Ovary (tissue), 3 donors: ENCODE data around the gene SH3RF3.

Source experiments
- EP300 ChIP-seq: sonication (generic); formaldehyde crosslinking; IDR thresholded peaks from one replicate; pipeline ENCODE4 v1.6.1; 2017; ENCODE audit warnings: antibody characterized with exemption
- TF ChIP-seq, protein P1 (sequence below), 3 donors: fragments of 450-650 bp in 2 of 3; fragments of 200-600 bp in 1 of 3; IDR thresholded peaks; one replicate each; pipeline versions ENCODE4 v1.5.1 to v1.8.0; 2016 to 2022; ENCODE audit warnings: antibody characterized with exemption in 3 of 3, mild to moderate bottlenecking in 1 of 3
- donor health status: DM: no; HTN: no; CAD: no.

DNA sequence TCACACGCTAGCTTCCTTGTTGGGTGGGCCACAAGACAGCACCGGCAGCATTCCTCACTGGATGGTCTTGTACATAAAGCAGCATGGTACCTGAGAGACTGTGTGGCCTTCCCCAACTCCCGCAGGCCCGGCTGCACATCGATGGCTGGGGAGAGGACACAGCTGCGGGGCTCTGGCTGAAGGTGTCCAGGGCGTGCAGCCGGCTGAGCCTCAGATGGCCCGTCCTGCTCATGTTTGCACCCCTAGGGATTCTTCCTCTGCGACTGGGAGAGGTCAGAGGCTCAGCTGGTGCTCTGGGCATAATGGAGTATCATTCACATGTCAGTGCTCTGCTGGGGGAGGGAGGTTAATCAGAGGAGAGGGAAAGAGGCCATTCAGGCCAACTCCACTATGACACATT lies 276.9 kb downstream of the SH3RF3 start:
- TF ChIP-seq EP300: no peak
- TF ChIP-seq, protein P1, sequence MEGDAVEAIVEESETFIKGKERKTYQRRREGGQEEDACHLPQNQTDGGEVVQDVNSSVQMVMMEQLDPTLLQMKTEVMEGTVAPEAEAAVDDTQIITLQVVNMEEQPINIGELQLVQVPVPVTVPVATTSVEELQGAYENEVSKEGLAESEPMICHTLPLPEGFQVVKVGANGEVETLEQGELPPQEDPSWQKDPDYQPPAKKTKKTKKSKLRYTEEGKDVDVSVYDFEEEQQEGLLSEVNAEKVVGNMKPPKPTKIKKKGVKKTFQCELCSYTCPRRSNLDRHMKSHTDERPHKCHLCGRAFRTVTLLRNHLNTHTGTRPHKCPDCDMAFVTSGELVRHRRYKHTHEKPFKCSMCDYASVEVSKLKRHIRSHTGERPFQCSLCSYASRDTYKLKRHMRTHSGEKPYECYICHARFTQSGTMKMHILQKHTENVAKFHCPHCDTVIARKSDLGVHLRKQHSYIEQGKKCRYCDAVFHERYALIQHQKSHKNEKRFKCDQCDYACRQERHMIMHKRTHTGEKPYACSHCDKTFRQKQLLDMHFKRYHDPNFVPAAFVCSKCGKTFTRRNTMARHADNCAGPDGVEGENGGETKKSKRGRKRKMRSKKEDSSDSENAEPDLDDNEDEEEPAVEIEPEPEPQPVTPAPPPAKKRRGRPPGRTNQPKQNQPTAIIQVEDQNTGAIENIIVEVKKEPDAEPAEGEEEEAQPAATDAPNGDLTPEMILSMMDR (IDR thresholded peaks at IDR 0.05): no peak
